Ishikawa (cell line): ENCODE measurements around the gene TEX48.

Experiments
- CEBPB ChIP-seq: IDR thresholded peaks from 2 replicates; pipeline ENCODE4 v1.6.1; 2012
- CREB1 ChIP-seq: IDR thresholded peaks from 2 replicates; pipeline ENCODE4 v1.6.1; 2012; ENCODE audit warnings: low read depth
- EGR1 ChIP-seq: IDR thresholded peaks from 2 replicates; pipeline ENCODE4 v1.6.1; 2012
- EP300 ChIP-seq: IDR thresholded peaks from 2 replicates; pipeline ENCODE4 v1.6.1; 2012; ENCODE audit warnings: borderline replicate concordance
- FOXM1 ChIP-seq: IDR thresholded peaks from 2 replicates; pipeline ENCODE4 v1.6.1; 2012; ENCODE audit warnings: low read depth, borderline replicate concordance
- MAX ChIP-seq: IDR thresholded peaks from 2 replicates; pipeline ENCODE4 v1.6.1; 2012
- NFIC ChIP-seq: IDR thresholded peaks from 2 replicates; pipeline ENCODE4 v1.6.1; 2012
- RAD21 ChIP-seq: IDR thresholded peaks from 2 replicates; pipeline ENCODE4 v1.6.1; 2012; ENCODE audit warnings: low read depth
- REST ChIP-seq: IDR thresholded peaks from 2 replicates; pipeline ENCODE4 v1.6.1; 2012; ENCODE audit warnings: low read depth, mild to moderate bottlenecking
- TAF1 ChIP-seq: IDR thresholded peaks from 2 replicates; pipeline ENCODE4 v1.6.1; 2012; ENCODE audit warnings: low read depth, mild to moderate bottlenecking
- TCF12 ChIP-seq: IDR thresholded peaks from 2 replicates; pipeline ENCODE4 v1.6.1; 2012; ENCODE audit warnings: low read depth
- TEAD4 ChIP-seq: IDR thresholded peaks from 2 replicates; pipeline ENCODE4 v1.6.1; 2012
- USF1 ChIP-seq: IDR thresholded peaks from 2 replicates; pipeline ENCODE4 v1.6.1; 2012
- YY1 ChIP-seq: IDR thresholded peaks from 2 replicates; pipeline ENCODE4 v1.6.1; 2012; ENCODE audit warnings: low read depth
- ZBTB7A ChIP-seq: IDR thresholded peaks from 2 replicates; pipeline ENCODE4 v1.6.1; 2012; ENCODE audit warnings: low read depth

TEX48 gene

GRCh38 chr9:114621975-114622609, 59.9 kb downstream of the TEX48 start:
- TF ChIP-seq REST (no peak), USF1 (no peak), ZBTB7A (no peak), FOXM1 (no peak)

- no peak for TF ChIP-seq TCF12
- TF ChIP-seq YY1 = no peak
- no peak for TF ChIP-seq TEAD4
- TF ChIP-seq ZBTB7A = no peak
- no peak for TF ChIP-seq EGR1
- no peak for TF ChIP-seq USF1
- TF ChIP-seq NFIC = no peak
- TF ChIP-seq FOXM1 = no peak
- TF ChIP-seq CEBPB = no peak
- TF ChIP-seq EP300 = no peak
- no peak for TF ChIP-seq TAF1
- no peak for TF ChIP-seq MAX
- TF ChIP-seq REST = no peak
- TF ChIP-seq RAD21 = no peak
- TF ChIP-seq CREB1 = no peak
Observed at GRCh38 chr9:114621561-114621960, 60.4 kb downstream of the TEX48 start.

GRCh38 chr9:114619191-114619761, 62.7 kb downstream of the TEX48 start:
- TF ChIP-seq ZBTB7A (no peak), MAX (no peak), TEAD4 (no peak), FOXM1 (no peak), USF1 (no peak), TCF12 (no peak)

- TF ChIP-seq TEAD4 (no peak), REST (no peak), YY1 (no peak), MAX (no peak)
Observed at GRCh38 chr9:114616684-114617520, 65.1 kb downstream of the TEX48 start.
